ENCODE measurements around the gene DOP1A. TPM values are rescaled to one million over a fixed set of nuclear protein-coding genes. Genes with fewer than 3 reads are reported as not detected.

The DOP1A gene
- total and polyA plus RNA-seq, 7 donors, result 4.8 to 33.9 (median 26.1) TPM

DNA sequence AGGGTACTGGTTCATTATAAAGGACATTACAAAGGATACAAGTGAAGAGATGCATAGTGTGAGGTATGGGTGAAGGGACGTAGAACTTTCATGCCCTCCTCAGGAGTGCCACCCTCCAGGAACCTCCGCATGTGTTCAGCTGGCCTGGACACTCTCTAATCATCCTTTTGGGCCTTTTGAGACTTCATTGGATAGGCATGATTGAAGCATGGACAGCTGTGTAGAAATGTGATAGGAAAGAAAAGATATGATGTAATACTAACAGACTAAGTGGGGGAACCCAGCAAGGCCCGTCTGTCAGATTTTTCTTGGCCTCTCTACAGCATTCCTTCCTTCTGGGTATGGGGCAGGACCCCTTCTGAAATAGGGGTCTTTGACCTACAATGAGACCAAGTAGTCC, 31.1 kb downstream of the DOP1A start:
- 94 to 96% methylated on average over 3 of the region's 3 CpGs for WGBS, 2 donors
- TF ChIP-seq POLR2A (IDR thresholded peaks at IDR 0.05) (no peak), CTCF (IDR thresholded peaks at IDR 0.05) (no peak), POLR2AphosphoS5 (IDR thresholded peaks at IDR 0.05) (no peak), EP300 (IDR thresholded peaks at IDR 0.05) (no peak)
- no peak overlapping the region for H3K4me3 ChIP-seq
- H3K27ac ChIP-seq, result no peak overlapping the region
- no peak for DNase-seq
- H3K27me3 ChIP-seq, result no peaks in the 10 kb centered on the region
- peaks cover 0 to 20% (median 2%) of the 10 kb centered on the region in 4 donors for H3K36me3 ChIP-seq
- intact Hi-C loops (cut with DNase I), result no loop called here
- peaks cover 0 to 17% (median 8%) of the 10 kb centered on the region in 4 donors for H3K4me1 ChIP-seq
- no peaks in the 10 kb centered on the region for H3K9me3 ChIP-seq

- H3K4me1 ChIP-seq, result no peaks in the 10 kb centered on the region
- 97 to 99% methylated on average over 1 of the region's 1 CpG for WGBS, 2 donors
- no peaks in the 10 kb centered on the region for H3K9me3 ChIP-seq
- no peak for DNase-seq
- intact Hi-C loops (cut with DNase I), result no loop called here
- H3K27ac ChIP-seq, result no peak overlapping the region
- no peak for TF ChIP-seq POLR2AphosphoS5 (IDR thresholded peaks at IDR 0.05)
- TF ChIP-seq POLR2A (IDR thresholded peaks at IDR 0.05), result no peak
- TF ChIP-seq EP300 (IDR thresholded peaks at IDR 0.05), result no peak
- peaks cover 0 to 39% (median 9%) of the 10 kb centered on the region in 4 donors for H3K36me3 ChIP-seq
- H3K27me3 ChIP-seq, result no peaks in the 10 kb centered on the region
- no peak overlapping the region for H3K4me3 ChIP-seq
Observed at GRCh38 chr6:83108378-83108777, 40.9 kb downstream of the DOP1A start.

- no peaks in the 10 kb centered on the region for H3K27me3 ChIP-seq
- whole genome bisulfite sequencing, 2 donors, result 83 to 84% methylated on average over 4 of the region's 4 CpGs
- no peaks in the 10 kb centered on the region for H3K4me1 ChIP-seq
- intact Hi-C loops (cut with DNase I), result loop anchor here (5.0 kb wide), 1 partner anchor 41 kb away; no protein-coding TSS in a partner anchor
- H3K36me3 ChIP-seq, result peaks cover 0 to 50% (median 9%) of the 10 kb centered on the region in 4 donors
- DNase-seq, result no peak
- TF ChIP-seq EP300 (IDR thresholded peaks at IDR 0.05) (no peak), POLR2A (IDR thresholded peaks at IDR 0.05) (no peak), POLR2AphosphoS5 (IDR thresholded peaks at IDR 0.05) (no peak), CTCF (IDR thresholded peaks at IDR 0.05) (no peak)
- H3K27ac ChIP-seq, result no peak overlapping the region
- H3K4me3 ChIP-seq, result no peak overlapping the region
- no peaks in the 10 kb centered on the region for H3K9me3 ChIP-seq
Observed at GRCh38 chr6:83113258-83113657, 45.8 kb downstream of the DOP1A start.

DNA sequence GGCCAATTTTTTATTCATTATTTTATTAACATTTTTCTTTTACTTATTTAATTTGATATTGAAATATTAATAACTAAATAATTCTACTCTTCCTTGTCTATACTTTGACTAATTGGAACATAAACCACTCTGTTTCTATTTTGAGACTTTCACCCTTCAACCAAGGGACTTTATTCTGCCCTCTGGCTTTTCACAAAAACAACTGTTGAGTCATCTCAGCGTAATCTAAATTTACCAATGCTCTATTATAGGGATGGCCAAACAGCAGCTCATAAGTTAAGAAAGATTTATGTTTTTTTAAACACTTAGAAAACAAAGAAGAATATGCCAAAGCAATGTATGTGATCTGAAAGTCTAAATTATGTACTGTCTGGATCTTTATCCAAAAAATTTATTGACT, 46.7 kb downstream of the DOP1A start:
- intact Hi-C loops (cut with DNase I), result loop anchor here (5.0 kb wide), 1 partner anchor 42 kb away; no protein-coding TSS in a partner anchor

DNA sequence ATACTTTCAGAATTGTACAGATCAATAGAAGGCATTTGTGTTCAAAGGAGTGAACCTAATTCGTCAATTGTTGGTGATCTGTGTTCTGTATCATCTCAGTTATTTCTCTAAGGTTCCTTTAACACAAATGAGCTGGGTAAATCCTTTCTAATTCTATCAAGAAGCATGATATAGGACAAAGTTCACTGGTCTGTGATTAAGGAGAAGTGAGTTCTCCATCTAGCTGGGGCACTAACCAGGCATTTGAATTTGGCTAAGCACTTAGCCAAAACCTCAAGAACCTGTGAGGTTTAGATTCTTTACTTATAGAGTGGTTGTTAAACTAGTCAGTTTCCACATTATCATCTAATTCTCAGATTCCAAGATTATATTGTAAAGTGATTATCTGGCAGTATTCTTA, 50.3 kb downstream of the DOP1A start:
- no peaks in the 10 kb centered on the region for H3K4me1 ChIP-seq
- no peaks in the 10 kb centered on the region for H3K9me3 ChIP-seq
- H3K4me3 ChIP-seq, result no peak overlapping the region
- no peak overlapping the region for H3K27ac ChIP-seq
- no peak for DNase-seq
- H3K36me3 ChIP-seq, result peaks cover 0 to 57% (median 6%) of the 10 kb centered on the region in 4 donors
- intact Hi-C loops (cut with DNase I), result no loop called here
- no peaks in the 10 kb centered on the region for H3K27me3 ChIP-seq
- WGBS, 2 donors, result 95% methylated on average over 1 of the region's 1 CpG
- no peak for TF ChIP-seq EP300 (IDR thresholded peaks at IDR 0.05)
- no peak for TF ChIP-seq CTCF (IDR thresholded peaks at IDR 0.05)

More for the DNA sequence above, 46.7 kb downstream of the DOP1A start:
- H3K9me3 ChIP-seq, result no peaks in the 10 kb centered on the region
- H3K27ac ChIP-seq, result no peak overlapping the region
- DNase-seq, result no peak
- WGBS, 2 donors, result 77 to 85% methylated on average over 1 of the region's 1 CpG
- TF ChIP-seq EP300 (IDR thresholded peaks at IDR 0.05) (no peak), POLR2AphosphoS5 (IDR thresholded peaks at IDR 0.05) (no peak), CTCF (IDR thresholded peaks at IDR 0.05) (no peak), POLR2A (IDR thresholded peaks at IDR 0.05) (no peak)
- peaks cover 0 to 51% (median 6%) of the 10 kb centered on the region in 4 donors for H3K36me3 ChIP-seq
- no peaks in the 10 kb centered on the region for H3K27me3 ChIP-seq
- H3K4me3 ChIP-seq, result no peak overlapping the region
- no peaks in the 10 kb centered on the region for H3K4me1 ChIP-seq

All from sigmoid colon (tissue), 7 donors.